DMS79 (cell line): ENCODE data around the gene CCNK.
A peak's percentile ranks its signal among the peaks of the same experiment; 100 is the strongest.

Source experiments
- DNase-seq: peaks from one replicate; lab custom pipeline; 2025; lab: John Stamatoyannopoulos, UW

CCNK gene

GRCh38 chr14:99507860-99508640 lies 26.8 kb downstream of the CCNK start:
- no peak for DNase-seq

GRCh38 chr14:99508896-99509629 lies 27.9 kb downstream of the CCNK start:
- no peak for DNase-seq

- DNase-seq: no peak
These were observed 28.8 kb downstream of the CCNK start for GRCh38 chr14:99509871-99510555.

DNA sequence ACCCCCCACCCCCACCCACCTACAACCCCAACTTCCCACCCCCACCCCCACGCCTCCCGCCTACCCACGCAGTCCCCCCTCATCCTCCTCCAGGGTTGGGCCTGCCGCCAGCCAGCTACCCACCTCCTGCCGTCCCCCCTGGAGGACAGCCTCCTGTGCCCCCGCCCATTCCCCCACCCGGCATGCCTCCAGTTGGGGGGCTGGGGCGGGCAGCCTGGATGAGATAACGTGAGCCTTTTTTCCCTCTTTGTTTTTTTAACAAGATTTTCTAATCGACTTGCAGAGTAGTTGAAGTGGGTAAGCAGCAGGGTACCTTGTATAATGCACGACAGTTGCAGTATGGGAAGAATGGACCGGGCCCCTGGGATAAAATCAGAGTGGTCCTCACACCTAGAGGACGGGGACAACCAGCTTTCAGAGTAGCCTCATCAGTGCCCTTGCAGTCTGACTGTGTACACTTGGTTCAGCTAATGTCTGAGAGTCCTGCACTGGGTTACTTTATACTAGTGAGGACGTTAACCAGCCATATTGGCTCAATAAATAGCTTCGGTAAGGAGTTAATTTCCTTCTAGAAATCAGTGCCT lies 29.4 kb downstream of the CCNK start:
- no peak for DNase-seq

DNA sequence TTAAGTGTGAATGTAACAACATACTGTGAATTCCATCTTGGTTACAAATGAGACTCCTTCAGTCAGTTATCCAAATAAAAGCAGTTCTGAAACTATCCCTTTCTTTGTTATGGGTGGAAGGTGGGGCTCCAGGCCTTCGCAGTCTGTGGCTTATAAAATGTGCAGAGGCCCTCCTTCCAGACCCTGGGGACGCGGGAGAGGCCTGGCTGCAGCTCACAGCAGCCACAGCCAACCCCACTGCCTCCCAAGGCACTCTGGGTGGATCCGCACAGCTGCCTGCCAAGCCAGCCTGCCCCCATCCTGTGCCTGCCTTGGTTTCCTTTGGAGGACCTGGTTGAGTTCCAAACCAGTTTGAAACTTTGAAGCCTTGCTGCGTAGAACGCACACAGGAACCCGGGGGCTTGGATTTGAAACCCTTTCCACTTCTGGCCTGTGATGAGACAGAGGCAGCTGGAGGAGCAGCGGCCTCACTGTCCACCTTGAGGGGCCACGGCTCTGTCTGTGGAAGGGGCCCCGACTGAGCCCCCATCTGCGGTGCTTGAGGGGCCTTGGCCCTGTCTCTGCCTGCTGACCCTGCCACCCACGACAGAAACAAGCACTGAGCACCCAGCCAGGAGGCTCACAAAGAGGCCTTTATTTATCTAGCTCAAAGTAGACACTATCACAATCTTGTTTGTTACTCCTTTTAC lies 30.4 kb downstream of the CCNK start:
- no peak for DNase-seq

DNA sequence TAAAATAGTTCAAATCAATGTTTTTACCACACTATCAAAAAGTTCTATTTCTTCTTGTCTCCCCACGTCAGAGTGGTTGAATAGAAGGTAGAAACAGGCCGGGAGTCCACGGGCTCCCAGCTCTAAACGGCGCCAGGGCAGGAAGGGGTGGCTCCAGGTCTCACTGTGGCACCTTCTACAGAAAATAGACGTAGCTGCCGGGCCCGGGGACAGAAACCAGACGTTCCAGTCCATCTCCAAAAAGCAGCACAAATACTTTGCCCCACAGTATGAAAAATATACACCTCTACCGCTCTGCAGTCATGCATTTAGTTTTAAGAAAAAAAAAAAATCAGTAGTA lies 30.9 kb downstream of the CCNK start:
- DNase-seq: no peak

- no peak for DNase-seq
These were observed 31.5 kb downstream of the CCNK start for GRCh38 chr14:99512571-99513182.

- no peak for DNase-seq
These were observed 32.0 kb downstream of the CCNK start for GRCh38 chr14:99513183-99513694.

GRCh38 chr14:99513946-99514551 lies 32.8 kb downstream of the CCNK start:
- no peak for DNase-seq

- no peak for DNase-seq
These were observed 33.5 kb downstream of the CCNK start for GRCh38 chr14:99514552-99515300.

DNA sequence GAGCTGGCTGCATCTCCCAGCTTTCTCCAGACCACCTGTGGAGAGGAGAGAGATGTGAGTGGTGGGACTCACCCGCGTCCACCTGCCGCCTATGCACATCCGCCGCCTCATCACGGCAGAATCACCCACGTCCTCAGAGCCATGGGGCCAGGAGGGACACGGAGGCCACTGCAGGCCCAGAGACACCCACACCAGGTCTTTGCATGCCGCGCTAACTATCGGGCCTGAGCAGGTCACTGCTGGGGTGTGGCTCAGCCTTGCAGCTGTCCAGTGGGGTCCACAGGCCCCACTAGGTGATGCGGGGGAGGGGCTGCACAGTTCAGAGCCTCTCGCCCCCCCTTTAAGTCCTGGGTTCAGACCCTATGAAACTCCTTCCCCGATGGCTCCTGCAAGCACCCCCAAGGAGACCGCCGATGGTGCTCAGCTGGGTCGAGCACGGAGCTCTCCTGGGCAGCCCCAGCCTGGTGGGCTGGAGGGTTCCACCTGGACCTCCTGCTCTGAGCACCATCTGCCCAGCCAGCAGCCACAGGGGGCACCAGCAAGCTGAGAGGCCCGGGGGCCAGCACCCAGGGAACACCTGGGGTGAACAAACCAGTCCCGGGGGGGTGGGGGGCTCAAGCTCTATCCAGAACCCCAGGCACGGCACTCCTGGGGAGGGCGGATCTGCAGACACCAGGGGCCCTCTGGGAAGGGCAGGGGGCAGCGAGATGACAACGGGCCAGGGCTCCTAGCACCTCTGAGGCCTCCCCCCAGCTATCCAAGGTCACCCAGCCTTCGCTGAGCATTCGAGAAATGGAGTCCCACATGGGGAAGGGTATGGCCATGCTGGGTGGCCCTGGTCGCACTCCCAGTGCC lies 34.3 kb downstream of the CCNK start:
- no peak for DNase-seq

GRCh38 chr14:99516156-99516870 lies 35.1 kb downstream of the CCNK start:
- no peak for DNase-seq

GRCh38 chr14:99516871-99517642 lies 35.8 kb downstream of the CCNK start:
- DNase-seq: no peak

- no peak for DNase-seq
These were observed 36.6 kb downstream of the CCNK start for GRCh38 chr14:99517643-99518381.

DNA sequence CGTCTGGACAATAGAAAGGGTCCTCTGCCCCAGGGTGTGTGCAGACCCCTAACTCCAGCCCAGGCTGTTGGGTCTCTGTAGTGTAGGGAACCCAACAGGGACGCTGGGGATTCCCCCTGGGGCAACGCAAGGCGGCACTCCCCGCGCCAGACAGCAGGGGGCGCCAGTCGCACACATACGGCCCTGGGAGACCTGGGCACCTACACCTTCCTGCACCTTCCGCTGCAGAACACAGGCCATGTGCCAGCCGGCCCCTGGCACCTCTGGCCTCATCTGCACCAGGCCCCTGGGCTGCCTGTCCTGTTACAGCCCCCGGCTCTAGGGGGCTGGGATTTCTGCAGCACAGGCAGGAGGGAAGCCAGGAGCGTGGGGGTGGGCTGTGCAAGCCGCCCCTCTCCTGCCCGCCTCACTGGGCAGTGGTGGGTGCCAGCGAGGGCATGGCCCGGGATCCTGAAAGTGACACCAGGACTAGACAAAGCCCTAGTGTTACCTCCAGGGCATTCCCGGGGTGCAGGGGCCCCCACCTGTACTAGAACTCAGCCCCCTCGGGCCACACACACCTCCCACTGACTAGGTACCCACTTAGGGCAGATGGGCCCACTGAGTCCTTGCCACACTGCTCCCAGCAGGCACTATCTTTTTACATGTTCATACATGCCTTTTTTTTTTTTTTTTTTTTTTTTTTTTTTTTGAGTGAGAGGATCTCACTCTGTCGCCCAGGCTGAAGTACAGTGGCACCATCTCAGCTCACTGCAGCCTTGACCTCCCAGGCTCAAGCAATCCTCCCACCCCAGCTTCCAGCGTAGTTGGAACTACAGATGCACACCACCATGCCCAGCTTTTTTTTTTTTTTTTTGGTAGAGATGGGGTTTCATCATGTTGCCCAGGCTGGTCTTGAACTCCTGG lies 37.5 kb downstream of the CCNK start:
- DNase-seq: peak; percentile 55

DNA sequence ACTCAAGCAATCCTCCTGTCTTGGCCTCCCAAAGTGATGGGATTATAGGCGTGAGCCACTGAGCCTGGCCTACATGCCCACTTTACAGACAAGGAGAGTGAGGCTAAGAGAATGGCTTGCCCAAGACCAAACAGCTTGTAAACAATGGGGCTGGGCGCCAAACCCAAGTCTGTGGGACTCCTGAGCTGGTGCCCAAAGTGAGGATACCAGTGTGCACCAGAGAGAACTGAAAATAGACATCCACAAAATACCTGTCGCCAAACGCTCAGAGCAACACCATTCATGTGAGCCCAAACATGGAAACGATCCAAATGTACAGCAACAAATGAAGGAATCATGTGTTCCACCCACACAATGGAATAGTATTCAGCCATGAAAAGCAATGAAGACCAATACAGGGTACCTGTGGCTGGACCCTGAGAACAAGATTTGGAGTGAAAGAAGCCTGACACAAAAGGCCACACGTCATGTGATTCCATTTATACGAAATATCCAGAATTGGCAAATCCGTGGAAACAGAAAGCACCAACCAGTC lies 38.2 kb downstream of the CCNK start:
- DNase-seq: no peak
